Erythroblast (primary cell): ENCODE measurements around the gene PRDM12.

Source experiments
- GATA1 ChIP-seq: IDR thresholded peaks from 2 replicates; pipeline ENCODE4 v1.6.1; 2011; ENCODE audit warnings: low read depth, mild to moderate bottlenecking, control low read depth, low read length, moderate library complexity
- POLR2A ChIP-seq: IDR thresholded peaks from 2 replicates; pipeline ENCODE4 v1.6.1; 2011; ENCODE audit warnings: mild to moderate bottlenecking, low read length

DNA sequence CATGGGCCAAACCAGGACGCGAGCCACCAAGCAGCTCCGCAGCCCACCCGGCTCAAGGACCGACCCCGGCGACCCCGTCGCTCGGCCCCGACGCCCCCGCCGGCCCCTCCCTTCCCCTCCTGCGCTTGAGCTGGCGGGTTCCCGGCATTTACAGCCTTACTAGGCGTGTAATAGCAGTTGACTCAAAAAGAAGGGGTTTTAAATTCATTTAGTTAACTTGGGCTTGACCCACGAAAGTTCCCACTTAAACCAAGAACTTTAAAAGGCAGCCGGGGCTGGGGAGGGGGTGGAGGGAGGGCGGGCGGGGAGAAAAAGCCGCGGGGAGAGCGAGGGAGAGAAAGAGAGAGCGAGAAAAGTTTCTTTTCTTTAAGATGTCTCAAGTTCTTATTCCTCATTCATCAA, 636 bp downstream of the PRDM12 start:
- TF ChIP-seq POLR2A (no peak), GATA1 (no peak)
